HTERT RPE-1 (cell line): ENCODE results near the gene EVI5L.

ENCODE experiments used
- in situ Hi-C: fragments of 300-500 bp; cut with MboI; formaldehyde crosslinking; loops from 4 replicates; pipeline ENCODE4 v1.14.3; 2020; ENCODE audit warnings: low sequenced_read_pairs

The EVI5L gene

GRCh38 chr19:7894612-7895309, 64.7 kb downstream of the EVI5L start:
- in situ Hi-C loops, result no loop called here

GRCh38 chr19:7895565-7895964, 65.5 kb downstream of the EVI5L start:
- in situ Hi-C loops, result no loop called here

- in situ Hi-C loops, result no loop called here
Measured at GRCh38 chr19:7897292-7897691, 67.3 kb downstream of the EVI5L start.

- in situ Hi-C loops, result no loop called here
Measured at GRCh38 chr19:7898967-7899366, 68.9 kb downstream of the EVI5L start.

- in situ Hi-C loops, result no loop called here
Measured at GRCh38 chr19:7899751-7900378, 69.8 kb downstream of the EVI5L start.

- in situ Hi-C loops, result no loop called here
Measured at GRCh38 chr19:7900401-7900870, 70.4 kb downstream of the EVI5L start.

- in situ Hi-C loops, result no loop called here
Measured at GRCh38 chr19:7900931-7901330, 70.9 kb downstream of the EVI5L start.

GRCh38 chr19:7901337-7901736, 71.3 kb downstream of the EVI5L start:
- in situ Hi-C loops, result no loop called here

GRCh38 chr19:7902796-7903243, 72.8 kb downstream of the EVI5L start:
- in situ Hi-C loops, result no loop called here

- in situ Hi-C loops, result no loop called here
Measured at GRCh38 chr19:7903244-7904073, 73.4 kb downstream of the EVI5L start, which contains the start of gene MAP2K7. Gene MAP2K7, plus strand, starts transcription at chr19:7903877. Its CDS starts 68 bp downstream, at chr19:7903945.

GRCh38 chr19:7904074-7905020, 74.3 kb downstream of the EVI5L start:
- in situ Hi-C loops, result no loop called here

- in situ Hi-C loops, result no loop called here
Measured at GRCh38 chr19:7905268-7905667, 75.2 kb downstream of the EVI5L start.

GRCh38 chr19:7905859-7906258, 75.8 kb downstream of the EVI5L start:
- in situ Hi-C loops, result no loop called here

- in situ Hi-C loops, result no loop called here
Measured at GRCh38 chr19:7907122-7907521, 77.1 kb downstream of the EVI5L start.

GRCh38 chr19:7907544-7907943, 77.5 kb downstream of the EVI5L start:
- in situ Hi-C loops, result no loop called here

GRCh38 chr19:7908078-7908699, 78.2 kb downstream of the EVI5L start:
- in situ Hi-C loops, result no loop called here

- in situ Hi-C loops, result no loop called here
Measured at GRCh38 chr19:7908742-7909461, 78.9 kb downstream of the EVI5L start.

- in situ Hi-C loops, result no loop called here
Measured at GRCh38 chr19:7909471-7910067, 79.6 kb downstream of the EVI5L start.
